Psoas muscle (tissue), 8 donors: ENCODE data around the gene EDRF1. TPM values are rescaled to one million over a fixed set of nuclear protein-coding genes. Genes with fewer than 3 reads are reported as not detected.

Experiments used
- ATAC-seq, 4 donors: fragments of 200-7000 bp; cut with Tn5 transposase; one replicate each; pipeline ENCODE4 v1.9.1; 2020; ENCODE audit warnings: moderate library complexity in 3 of 4, mild to moderate bottlenecking in 2 of 4
- DNase-seq, 2 donors: peaks; one replicate each; pipeline ENCODE4 v3.0.0-alpha.2; 2020
- H3K27ac ChIP-seq: fragments of 200-600 bp; one replicate; pipeline ENCODE4 v1.8.0; 2022
- H3K27me3 ChIP-seq, 3 donors: fragments of 200-600 bp in 1 of 3; one replicate each; pipeline versions ENCODE4 v1.6.1 to v1.8.0; 2013 to 2022; ENCODE audit warnings: low read length in 2 of 3, mild to moderate bottlenecking in 2 of 3, moderate library complexity in 1 of 3; ENCODE audit not compliant: insufficient read depth in 3 of 3
- H3K36me3 ChIP-seq, 2 donors: fragments of 200-600 bp in 1 of 2; one replicate each; pipeline versions ENCODE4 v1.6.1 to v1.8.0; 2013 to 2022; ENCODE audit warnings: low read depth in 1 of 2, mild to moderate bottlenecking in 1 of 2, moderate library complexity in 1 of 2; ENCODE audit not compliant: insufficient read depth in 1 of 2
- H3K4me1 ChIP-seq: fragments of 200-600 bp; one replicate; pipeline ENCODE4 v1.8.0; 2022
- H3K4me3 ChIP-seq: fragments of 200-600 bp; one replicate; pipeline ENCODE4 v1.8.0; 2022; ENCODE audit warnings: mild to moderate bottlenecking
- H3K9me3 ChIP-seq: fragments of 200-600 bp; one replicate; pipeline ENCODE4 v1.8.0; 2022
- WGBS, 3 donors: extraction: QIAGEN DNeasy Blood & Tissue Kit; methylation state at CpG; one replicate each; pipeline versions ENCODE4 v1.1.6 to v1.1.7; 2013; 5-methylcytosine and 5-hydroxymethylcytosine counted together
- intact Hi-C, 2 donors: fragments of 100-400 bp; cut with DNase I; formaldehyde crosslinking; loops; one replicate each; pipeline versions ENCODE4 v1.11.0 to v1.14.2; 2022
- polyA plus RNA-seq, 3 donors: library from polyadenylated mRNA; stranded (reverse); fragments of 200-250 nt; gene quantifications; one replicate each; pipeline ENCODE4 v1.2.3, GENCODE V29; 2013
- total RNA-seq, 4 donors: library from RNA; stranded (reverse); fragmentation: NEBNext Ultra II Directional in 2 of 4; extraction: Animal tissue kit (Norgen Biotek cat#: 25700) in 2 of 4; gene quantifications; one replicate each; pipeline versions ENCODE4 v1.2.1 to v1.2.4, GENCODE V29; 2021 to 2023
- TF ChIP-seq, protein P1 (sequence below): fragments of 200-600 bp; IDR thresholded peaks from one replicate; pipeline ENCODE4 v1.8.0; 2022; ENCODE audit warnings: antibody characterized with exemption
- donor health status: healthy with polysubstance abuse.
- donor health status: DM: no; HTN: no; CAD: no; lungs with moderate emphysema.
- donor health status: Bipolar disorder and iron deficiency.
- donor health status: healthy.
- donor health status: DM: yes; HTN: yes; CAD: no.
- donor health status: DM: no; HTN: no; CAD: no.
- donor health status: DM: no; HTN: no; CAD: no.
- donor health status: DM: yes; HTN: yes; CAD: no.

EDRF1 gene
- total and polyA plus RNA-seq, 7 donors: 7.6 to 17.7 (median 11.5) TPM

DNA sequence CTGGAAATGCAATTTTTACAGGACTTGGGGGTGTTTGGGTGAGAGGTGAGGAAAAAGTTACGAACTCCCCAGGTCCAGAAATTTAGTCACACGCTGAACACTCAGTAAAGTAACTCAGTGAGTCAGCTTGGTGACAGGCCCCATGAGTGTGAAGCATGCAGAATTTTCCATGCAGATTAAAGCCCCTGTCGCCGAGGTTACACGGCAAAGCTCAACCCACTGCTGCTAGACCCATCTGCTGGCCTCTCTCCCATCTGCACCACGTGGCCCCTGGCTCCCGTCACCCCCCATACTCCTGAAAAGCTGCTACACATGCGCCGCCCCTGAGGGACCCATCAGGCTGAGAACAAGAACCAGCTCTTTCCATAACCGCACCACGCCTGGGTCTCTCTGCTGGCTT is 63.1 kb downstream of the EDRF1 start:
- Histone ChIP-seq H3K4me1 (no peaks in the 10 kb centered on the region), H3K4me3 (no peak overlapping the region), H3K27ac (no peak overlapping the region), H3K36me3 (peaks cover 0 to 2% of the 10 kb centered on the region in 2 donors), H3K27me3 (no peaks in the 10 kb centered on the region), H3K9me3 (no peaks in the 10 kb centered on the region)
- DNase-seq (no peak), ATAC-seq (no peak)
- WGBS, 3 donors: 48 to 66% (median 53%) methylated on average over 11 of the region's 11 CpGs
- intact Hi-C loops: no loop called here
- TF ChIP-seq, protein P1, sequence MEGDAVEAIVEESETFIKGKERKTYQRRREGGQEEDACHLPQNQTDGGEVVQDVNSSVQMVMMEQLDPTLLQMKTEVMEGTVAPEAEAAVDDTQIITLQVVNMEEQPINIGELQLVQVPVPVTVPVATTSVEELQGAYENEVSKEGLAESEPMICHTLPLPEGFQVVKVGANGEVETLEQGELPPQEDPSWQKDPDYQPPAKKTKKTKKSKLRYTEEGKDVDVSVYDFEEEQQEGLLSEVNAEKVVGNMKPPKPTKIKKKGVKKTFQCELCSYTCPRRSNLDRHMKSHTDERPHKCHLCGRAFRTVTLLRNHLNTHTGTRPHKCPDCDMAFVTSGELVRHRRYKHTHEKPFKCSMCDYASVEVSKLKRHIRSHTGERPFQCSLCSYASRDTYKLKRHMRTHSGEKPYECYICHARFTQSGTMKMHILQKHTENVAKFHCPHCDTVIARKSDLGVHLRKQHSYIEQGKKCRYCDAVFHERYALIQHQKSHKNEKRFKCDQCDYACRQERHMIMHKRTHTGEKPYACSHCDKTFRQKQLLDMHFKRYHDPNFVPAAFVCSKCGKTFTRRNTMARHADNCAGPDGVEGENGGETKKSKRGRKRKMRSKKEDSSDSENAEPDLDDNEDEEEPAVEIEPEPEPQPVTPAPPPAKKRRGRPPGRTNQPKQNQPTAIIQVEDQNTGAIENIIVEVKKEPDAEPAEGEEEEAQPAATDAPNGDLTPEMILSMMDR: no peak

DNA sequence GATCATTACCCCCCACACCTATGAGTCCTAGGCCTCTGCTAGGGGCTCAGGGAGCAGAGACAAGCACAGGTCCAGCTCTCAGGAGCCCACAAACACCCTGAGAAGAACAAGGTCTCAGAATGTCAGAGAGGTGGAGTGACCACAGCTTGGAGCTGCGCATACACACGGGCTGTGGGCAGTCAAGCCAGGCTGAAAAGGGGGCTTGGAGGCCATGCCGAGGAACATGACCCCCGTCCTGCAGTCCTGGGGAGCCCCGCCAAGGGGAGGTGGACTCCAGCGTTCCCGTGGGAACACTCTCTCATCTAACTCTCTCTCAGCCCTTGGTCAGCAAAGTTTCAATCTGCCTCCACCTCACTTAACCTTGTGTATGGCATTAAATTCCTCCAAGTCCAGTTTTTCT is 63.9 kb downstream of the EDRF1 start:
- Histone ChIP-seq H3K4me1 (no peaks in the 10 kb centered on the region), H3K4me3 (no peak overlapping the region), H3K27me3 (no peaks in the 10 kb centered on the region), H3K27ac (no peak overlapping the region), H3K9me3 (no peaks in the 10 kb centered on the region), H3K36me3 (peaks cover 0 to 9% of the 10 kb centered on the region in 2 donors)
- intact Hi-C loops: no loop called here
- DNase-seq (no peak), ATAC-seq (no peak)
- TF ChIP-seq, protein P1: no peak
- WGBS, 3 donors: 87 to 93% (median 89%) methylated on average over 7 of the region's 7 CpGs

DNA sequence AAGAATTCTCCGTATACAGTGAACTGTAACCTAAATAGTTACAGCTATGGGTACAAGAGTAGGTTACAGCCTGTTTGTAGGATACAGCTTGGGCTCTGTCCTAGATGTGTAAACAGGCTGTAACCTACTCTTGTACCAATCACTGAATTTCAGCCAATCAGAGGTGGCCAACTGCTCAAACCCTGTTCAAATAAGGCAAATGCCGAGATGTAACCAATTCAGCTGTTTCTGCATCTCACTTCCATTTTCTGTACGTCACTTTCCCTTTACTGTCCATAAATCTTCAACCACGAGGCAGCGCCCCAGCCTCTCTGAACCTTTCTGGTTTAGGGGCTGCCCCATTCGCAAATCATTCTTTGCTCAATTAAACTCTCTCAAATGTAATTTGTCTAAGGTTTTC is 64.4 kb downstream of the EDRF1 start:
- no peak overlapping the region for H3K27ac ChIP-seq
- H3K36me3 ChIP-seq: peaks cover 2 to 15% of the 10 kb centered on the region in 2 donors
- intact Hi-C loops: no loop called here
- H3K4me3 ChIP-seq: no peak overlapping the region
- H3K4me1 ChIP-seq: no peaks in the 10 kb centered on the region
- ATAC-seq: no peak
- no peaks in the 10 kb centered on the region for H3K9me3 ChIP-seq
- WGBS, 3 donors: 79 to 90% (median 82%) methylated on average over 6 of the region's 6 CpGs
- DNase-seq: no peak
- H3K27me3 ChIP-seq: no peaks in the 10 kb centered on the region
- TF ChIP-seq, protein P1: no peak

DNA sequence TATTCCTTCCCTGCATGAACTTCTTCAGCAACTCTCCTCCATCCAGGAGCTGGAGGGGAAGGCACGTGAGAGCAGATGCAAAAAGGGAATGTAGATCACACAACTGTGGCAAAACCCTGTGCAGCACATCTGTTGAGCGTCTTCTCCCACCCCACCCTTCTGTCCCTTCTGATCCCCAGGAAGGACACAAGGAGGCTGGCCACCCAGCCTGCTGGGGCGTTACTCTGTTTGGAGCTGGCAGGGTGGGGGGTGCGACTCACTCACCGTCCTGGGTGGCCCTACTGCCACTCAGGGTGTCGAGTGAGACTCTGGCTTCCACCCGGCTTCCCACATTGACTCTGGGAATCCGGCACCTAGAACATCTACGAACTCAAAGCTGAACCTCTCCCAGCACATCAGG is 66.3 kb downstream of the EDRF1 start:
- H3K27me3 ChIP-seq: no peaks in the 10 kb centered on the region
- intact Hi-C loops: no loop called here
- ATAC-seq: no peak
- no peak for DNase-seq
- no peaks in the 10 kb centered on the region for H3K4me1 ChIP-seq
- H3K36me3 ChIP-seq: peaks cover 2 to 30% of the 10 kb centered on the region in 2 donors
- no peak overlapping the region for H3K4me3 ChIP-seq
- H3K9me3 ChIP-seq: no peaks in the 10 kb centered on the region
- TF ChIP-seq, protein P1: no peak
- H3K27ac ChIP-seq: no peak overlapping the region
- WGBS, 3 donors: 65 to 74% (median 71%) methylated on average over 9 of the region's 9 CpGs
